ENCODE results near the gene OR2AG1.

DNA sequence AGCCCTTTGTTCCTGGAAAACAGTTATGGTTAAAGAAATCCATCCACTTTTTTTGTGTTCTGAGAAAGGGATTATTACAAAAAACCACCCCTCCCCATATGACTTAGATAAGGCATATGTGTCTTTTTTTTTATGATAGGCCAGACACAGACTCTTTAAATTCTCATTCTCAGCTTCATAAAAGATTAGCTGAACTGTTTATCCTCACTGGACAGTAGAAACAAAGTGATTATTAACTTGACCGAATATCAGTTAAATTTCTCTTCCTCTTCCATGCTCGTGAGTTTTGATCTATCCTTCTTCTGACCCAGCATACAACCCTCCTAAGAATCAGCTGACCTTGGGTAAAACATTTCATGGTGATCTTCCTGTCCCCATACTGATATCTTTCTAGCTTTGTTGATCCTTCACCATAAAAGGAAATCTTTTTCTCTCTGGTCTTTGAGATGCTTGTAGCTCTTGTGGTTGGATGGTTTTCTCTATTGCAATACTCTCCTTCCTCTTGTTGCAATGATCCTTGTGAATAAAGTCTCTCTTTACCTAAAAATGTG, 37.3 kb upstream of the OR2AG1 start:
- TF ChIP-seq, protein P1, sequence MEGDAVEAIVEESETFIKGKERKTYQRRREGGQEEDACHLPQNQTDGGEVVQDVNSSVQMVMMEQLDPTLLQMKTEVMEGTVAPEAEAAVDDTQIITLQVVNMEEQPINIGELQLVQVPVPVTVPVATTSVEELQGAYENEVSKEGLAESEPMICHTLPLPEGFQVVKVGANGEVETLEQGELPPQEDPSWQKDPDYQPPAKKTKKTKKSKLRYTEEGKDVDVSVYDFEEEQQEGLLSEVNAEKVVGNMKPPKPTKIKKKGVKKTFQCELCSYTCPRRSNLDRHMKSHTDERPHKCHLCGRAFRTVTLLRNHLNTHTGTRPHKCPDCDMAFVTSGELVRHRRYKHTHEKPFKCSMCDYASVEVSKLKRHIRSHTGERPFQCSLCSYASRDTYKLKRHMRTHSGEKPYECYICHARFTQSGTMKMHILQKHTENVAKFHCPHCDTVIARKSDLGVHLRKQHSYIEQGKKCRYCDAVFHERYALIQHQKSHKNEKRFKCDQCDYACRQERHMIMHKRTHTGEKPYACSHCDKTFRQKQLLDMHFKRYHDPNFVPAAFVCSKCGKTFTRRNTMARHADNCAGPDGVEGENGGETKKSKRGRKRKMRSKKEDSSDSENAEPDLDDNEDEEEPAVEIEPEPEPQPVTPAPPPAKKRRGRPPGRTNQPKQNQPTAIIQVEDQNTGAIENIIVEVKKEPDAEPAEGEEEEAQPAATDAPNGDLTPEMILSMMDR (IDR thresholded peaks at IDR 0.05; ENCODE audit: insufficient read depth, low read length): no peak
- TF ChIP-seq, protein P2, sequence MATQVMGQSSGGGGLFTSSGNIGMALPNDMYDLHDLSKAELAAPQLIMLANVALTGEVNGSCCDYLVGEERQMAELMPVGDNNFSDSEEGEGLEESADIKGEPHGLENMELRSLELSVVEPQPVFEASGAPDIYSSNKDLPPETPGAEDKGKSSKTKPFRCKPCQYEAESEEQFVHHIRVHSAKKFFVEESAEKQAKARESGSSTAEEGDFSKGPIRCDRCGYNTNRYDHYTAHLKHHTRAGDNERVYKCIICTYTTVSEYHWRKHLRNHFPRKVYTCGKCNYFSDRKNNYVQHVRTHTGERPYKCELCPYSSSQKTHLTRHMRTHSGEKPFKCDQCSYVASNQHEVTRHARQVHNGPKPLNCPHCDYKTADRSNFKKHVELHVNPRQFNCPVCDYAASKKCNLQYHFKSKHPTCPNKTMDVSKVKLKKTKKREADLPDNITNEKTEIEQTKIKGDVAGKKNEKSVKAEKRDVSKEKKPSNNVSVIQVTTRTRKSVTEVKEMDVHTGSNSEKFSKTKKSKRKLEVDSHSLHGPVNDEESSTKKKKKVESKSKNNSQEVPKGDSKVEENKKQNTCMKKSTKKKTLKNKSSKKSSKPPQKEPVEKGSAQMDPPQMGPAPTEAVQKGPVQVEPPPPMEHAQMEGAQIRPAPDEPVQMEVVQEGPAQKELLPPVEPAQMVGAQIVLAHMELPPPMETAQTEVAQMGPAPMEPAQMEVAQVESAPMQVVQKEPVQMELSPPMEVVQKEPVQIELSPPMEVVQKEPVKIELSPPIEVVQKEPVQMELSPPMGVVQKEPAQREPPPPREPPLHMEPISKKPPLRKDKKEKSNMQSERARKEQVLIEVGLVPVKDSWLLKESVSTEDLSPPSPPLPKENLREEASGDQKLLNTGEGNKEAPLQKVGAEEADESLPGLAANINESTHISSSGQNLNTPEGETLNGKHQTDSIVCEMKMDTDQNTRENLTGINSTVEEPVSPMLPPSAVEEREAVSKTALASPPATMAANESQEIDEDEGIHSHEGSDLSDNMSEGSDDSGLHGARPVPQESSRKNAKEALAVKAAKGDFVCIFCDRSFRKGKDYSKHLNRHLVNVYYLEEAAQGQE (IDR thresholded peaks at IDR 0.05; ENCODE audit: insufficient replicate concordance, low read depth): no peak
- no peak for TF ChIP-seq POLR2AphosphoS5 (IDR thresholded peaks at IDR 0.05; ENCODE audit: low read depth)
- TF ChIP-seq SPI1 (IDR thresholded peaks at IDR 0.05; ENCODE audit: borderline replicate concordance, low read depth): no peak
- no peak for TF ChIP-seq GABPA (IDR thresholded peaks at IDR 0.05; ENCODE audit: low read depth)
